ENCODE measurements around the gene CACNA1I.

DNA sequence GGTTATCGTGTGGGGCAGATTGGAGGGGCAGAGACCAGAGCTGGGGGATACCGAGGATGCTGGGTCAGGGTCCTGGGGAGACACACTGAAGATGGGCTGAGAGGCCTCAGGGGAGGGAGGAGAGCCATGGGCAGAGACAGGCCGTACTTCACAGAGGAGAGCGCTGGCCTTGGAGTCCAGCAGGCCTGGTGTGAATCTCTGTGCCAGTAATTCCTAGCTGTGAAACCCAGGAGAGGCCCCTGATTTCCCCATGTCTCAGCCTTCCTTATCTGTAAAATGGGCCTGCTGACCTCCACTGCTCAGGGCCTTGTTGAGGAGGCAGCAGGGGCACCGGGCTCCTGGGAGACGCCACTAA lies 23.4 kb downstream of the CACNA1I start:
- TF ChIP-seq CTCF (IDR thresholded peaks at IDR 0.05; ENCODE audit: insufficient read depth, low read length, poor library complexity, severe bottlenecking) (no peak), EZH2phosphoT487 (conservative IDR thresholded peaks at IDR 0.05; ENCODE audit: low read length) (no peak)

All from SU-DHL-6 (cell line).